GM19468 (cell line): ENCODE measurements around the gene ANTXR2.

Experiments used
- ATAC-seq: cut with Tn5 transposase; IDR thresholded peaks from one replicate; pipeline ENCODE4 v1.9.1; 2021; ENCODE audit warnings: mild to moderate bottlenecking, moderate library complexity, moderate number of reproducible peaks; ENCODE audit not compliant: unreplicated experiment; ENCODE audit errors: extremely low read depth

Gene ANTXR2

DNA sequence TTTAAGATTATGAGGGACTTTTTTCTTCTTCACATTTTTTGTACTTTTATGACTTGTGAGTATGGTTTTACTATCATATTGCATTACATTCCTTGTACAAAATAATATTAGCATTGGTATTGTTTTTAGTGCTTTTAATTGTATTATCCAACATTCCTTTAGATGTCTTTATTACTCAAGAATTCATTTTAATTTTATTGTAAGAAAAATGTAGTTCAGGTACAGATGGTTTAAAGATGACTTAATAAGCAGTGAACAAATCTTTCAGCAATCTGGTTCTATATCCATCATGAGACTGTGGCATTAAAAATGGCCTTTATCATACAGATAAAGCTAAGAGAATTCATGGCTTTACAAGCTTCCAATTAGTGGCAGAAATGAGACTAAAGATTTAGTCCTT lies 191.6 kb downstream of the ANTXR2 start:
- ATAC-seq, result no peak

DNA sequence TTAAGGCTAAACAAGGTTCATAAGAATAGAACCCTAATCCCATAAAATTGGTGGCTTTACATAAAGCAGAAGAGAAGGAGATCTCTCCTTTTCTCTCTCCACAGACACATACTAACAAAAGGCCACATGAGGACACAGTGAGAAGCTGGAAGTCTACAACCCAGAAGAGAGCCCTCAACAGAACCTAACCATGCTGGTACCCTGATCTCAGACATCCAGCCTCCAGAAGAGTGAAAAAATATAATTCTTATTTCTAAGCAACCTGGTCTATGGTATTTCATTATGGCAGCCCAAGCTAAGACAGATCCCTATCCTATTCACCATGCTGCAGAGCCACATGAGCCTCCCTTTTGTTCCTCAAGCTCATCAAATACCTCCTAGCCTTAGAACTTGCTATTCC lies 195.5 kb downstream of the ANTXR2 start:
- no peak for ATAC-seq

DNA sequence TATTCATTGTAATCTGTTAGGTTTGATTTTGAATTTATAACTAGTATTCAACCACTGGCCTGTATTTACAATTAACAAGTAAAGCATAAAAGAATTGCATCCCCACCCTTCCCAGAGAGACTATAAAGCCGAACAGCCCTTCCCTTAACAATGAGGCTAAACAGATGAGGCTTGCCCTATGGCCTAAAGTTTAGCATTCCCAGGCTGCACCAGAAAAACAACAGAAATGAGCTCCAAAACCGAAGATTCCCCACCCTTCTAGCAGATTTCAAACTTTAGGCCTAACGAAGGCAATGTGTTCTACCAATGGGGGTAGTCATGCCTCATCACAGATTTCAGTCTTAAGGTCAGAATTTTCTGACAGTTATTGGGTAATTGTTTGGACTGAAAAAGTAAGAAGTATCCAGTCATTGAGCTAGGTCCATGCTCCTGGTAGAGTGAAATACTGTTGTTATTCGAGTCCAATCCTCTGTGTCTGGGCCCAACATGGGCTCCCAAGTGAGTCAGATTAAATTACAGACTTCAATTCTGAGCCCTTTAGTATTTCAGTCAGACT lies 197.6 kb downstream of the ANTXR2 start:
- ATAC-seq, result no peak

DNA sequence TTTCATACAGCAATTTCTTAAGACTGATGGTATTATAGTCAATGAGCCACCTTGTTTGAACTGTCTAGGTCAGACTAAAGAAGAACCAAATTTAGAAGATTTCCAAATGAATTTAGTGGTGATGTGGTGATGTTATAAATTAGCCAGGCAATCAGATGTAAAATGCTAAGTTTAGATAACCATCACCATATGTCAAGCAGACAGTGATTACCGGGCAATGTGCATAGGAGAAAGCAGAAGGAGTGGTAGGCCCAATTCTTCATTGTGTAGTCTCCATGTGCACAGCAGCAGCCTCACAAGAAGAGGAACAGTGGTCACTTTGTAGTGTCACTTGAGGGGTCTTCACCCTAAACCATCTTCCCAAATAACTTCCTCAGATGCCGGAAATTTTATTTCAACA lies 198.8 kb downstream of the ANTXR2 start:
- no peak for ATAC-seq

DNA sequence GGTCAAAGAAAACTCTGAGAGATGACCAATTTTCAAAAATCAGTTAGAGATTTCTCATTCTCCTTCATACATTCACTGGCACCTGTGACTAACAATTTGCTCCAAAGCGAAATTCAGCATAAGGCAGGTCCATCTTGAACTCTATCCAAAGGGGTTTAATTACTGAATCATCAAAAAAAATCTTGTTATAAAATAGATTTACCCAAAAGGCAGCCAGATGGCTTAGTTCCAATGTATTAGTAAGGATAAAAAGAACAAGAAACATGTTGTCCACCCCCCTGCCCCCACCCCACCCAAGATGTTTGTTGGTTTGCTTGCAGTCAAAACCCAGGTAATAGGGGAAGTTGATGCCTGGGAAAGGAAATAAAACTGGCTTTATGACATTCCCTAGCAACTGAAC lies 200.3 kb downstream of the ANTXR2 start:
- no peak for ATAC-seq

DNA sequence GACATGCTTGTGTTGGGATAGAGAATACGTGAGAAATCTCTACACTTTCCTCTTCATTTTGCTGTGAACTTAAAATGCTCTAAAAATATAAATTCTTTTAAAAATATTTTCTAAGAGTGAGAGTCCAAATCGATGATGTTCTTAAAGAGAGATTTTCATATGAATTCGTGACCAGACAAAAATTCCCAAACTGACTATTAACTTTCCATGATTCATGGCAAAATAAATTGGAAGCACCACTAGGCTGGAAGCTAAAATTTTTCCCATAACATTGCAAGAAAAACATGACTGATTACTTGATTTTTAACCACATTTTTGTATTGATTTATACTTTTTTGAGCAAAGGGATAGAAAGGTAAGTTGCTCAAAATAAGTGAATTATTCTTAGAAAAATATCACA lies 201.1 kb downstream of the ANTXR2 start:
- ATAC-seq, result no peak

DNA sequence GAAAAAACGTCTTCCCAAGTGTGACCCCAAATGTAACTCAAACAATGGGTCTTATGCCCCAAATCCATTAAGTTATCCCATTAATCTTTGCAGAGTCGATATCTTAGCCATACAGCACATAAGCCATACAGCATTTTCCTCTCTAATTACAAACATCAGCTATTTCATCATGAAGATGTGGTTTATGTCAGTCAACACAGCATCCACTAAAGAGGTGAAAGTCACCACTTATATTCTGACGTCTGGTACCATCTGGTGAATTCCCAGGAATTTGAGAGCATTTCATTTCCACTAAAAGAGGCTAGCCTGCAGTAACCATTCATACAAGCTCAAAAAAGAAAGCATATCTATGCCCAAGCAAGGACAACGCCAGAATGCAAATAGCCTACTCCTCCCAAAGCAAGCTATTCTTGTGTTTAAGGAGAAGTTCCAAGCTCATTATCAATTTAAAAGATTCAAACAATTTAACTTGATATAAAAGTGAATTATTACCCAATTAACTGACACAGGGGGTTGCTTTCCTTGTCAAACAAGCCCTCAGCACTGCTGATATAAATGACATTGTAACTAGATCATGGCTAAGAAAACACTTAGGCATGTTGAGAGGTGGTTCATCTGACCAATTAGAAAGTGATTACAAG lies 203.3 kb downstream of the ANTXR2 start:
- no peak for ATAC-seq

DNA sequence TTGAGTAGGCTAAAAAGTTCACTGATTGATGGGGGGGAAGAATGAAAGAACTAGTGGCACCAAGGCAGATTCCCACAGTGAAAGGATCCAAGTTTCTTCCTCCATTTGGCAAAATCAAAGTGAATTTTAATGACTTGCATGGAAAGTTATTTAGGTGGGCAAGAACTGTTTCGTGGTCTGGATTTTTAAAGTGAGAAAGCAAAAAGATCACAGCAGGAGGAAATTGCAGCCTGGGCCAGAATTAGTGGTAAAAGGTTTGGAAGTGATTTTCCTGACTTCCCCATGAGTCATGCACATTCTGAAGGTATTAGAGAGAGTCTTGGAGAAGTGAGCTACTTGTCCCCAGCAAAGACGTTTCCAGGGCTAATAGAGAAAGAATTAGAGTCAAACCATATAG lies 207.8 kb downstream of the ANTXR2 start:
- no peak for ATAC-seq

DNA sequence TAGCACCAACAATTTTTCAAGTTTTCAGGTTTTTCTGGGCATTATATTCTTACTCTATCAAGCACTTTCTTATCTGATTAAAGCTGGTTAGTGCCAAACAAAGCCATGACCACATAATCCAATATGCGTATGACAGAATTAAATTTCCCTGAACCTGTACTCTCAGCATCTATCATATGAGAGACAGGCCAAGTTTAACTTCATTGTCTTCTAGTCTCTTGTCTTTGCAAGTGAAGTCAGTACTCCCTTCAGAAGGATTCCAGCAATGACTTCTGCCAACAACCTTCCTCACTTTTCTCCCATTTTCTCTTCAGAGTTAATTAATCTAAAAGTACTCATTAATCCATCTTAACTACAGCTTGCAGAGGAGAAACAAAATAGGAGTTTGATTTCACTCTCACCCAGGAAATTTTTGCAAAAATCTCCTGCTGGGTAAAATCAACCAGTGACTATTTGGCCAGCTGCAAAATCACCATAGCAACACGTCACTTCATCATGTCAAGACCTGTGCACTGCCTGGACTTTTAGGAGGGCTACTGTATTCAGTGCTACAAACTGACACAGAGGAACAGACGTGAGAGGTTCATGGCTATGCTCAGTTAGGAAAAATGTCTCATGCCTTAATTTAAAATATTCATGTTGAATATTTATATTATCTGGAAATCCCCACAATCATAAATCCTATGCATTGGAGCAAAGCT lies 208.4 kb downstream of the ANTXR2 start:
- no peak for ATAC-seq

DNA sequence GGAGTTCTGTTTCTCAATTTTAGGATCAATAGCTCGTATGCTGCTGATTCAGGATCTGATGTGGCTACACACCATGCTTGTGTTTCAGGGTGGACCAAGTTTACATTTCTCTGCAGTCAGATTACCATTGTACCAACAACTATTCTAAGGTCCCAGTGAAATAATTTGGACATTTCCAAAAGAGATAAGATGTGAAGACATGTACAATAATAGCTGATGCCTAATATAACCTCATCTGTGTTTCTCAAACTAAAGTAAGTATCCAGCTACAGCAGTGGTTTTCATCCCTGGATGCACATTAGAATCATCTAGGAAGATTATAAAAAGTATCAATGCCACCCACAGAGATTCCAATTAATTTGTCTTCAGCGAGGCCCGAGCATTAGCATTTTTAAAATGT lies 209.7 kb downstream of the ANTXR2 start:
- ATAC-seq, result no peak

DNA sequence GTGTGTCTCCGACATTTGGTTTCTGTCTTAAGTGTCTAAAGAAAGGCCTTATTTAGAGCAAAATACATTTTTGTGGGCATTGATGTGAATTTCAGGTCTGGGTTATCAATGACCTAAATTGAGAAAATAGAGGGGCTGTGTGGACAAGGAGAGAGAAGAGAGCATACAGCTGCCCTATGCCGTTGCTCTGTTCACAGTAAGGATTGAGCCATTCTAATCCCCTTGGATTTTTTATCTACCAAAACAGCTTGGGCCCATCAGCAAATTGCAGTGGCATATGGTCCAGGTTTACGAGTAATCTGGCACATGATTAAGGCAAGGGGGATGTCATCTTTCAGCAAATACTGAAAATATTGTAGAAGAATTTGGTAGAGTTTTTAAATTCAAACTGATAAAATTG lies 210.2 kb downstream of the ANTXR2 start:
- ATAC-seq, result no peak

DNA sequence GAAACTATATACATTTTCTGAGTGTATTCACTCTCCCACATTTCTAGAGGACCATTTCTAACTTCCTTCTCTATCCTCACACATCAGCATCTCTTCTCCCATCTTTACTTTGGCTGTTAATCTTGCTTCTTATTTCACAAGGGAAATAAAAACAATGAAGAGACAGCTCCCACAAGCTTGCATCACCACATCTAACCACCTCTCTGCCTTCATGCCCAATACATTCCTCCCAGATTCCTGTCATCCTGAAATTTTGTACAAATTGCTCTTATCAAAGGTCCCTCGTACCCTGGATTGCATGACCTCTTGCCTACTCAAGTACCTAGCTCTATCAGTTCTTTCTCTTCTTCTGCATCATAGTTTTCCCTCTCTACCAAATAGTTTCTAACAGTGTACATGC lies 215.2 kb downstream of the ANTXR2 start:
- no peak for ATAC-seq

DNA sequence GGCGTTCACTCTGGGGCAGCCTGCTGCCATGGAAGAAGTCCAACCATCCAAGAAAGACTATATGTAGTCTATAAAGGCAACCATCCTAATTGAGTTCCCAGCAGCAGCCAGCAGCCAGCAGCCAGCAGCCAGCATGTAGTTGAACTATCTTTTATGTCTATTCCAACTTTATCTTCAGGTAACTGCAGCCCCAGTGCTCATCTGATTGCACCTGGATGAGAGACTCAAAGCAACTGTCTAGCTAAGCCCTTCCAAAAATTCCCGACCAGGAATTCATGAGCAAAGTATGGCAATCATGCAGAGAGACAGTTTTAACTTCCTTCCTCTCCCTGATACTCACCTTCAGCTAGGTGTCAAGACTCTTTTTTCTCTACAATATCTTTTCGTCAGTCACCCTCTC lies 216.8 kb downstream of the ANTXR2 start:
- no peak for ATAC-seq

DNA sequence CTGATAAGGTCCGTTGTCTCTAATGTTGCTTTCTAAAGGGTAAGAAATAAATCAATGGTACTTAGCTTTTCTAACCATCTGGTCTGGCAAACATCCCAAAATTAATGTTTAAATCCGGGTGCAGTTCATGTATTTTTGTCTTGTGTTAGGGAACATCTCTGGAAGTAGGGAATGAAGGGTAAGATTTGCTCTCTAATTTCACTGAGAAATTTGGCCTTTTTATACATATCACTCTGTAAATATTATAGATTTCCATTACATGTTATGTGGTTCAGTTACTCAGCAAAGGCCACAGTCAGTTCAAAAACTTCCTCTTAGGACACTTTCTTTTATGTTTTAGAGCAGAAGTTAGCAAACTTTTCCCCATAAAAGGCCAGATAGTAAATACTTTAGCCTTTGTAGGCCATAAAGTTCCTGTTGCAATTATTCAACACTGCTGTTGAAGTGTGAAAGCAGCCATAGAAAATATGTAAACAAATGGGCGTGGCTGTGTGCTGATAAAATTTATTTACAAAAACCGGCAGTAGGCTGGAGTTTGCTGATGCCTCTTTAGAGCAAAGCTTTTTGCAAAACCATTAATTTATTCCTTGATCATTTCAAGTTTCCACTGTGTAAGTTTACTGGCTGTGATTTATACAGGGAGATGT lies 218.1 kb downstream of the ANTXR2 start:
- ATAC-seq, result no peak

DNA sequence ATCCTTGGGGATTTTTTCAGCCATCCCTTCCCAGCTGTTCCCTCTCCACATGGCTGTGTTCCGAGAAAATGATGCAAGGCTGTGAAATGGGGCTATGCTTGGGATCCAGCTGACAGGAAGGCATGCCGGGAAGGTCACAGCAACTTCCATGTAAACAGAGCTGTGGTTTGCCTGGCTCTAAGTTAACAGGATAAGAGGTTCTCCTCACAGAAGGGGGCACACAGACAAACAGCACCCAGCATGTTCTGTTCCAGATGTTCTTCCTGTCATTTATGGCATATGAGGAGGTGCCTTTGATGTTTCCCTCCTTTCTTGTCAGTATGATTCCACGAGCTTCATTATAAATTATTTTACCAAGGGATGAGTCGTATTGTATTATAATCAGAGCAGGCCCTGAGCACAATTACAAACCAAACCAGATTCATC lies 220.7 kb downstream of the ANTXR2 start:
- ATAC-seq, result no peak

DNA sequence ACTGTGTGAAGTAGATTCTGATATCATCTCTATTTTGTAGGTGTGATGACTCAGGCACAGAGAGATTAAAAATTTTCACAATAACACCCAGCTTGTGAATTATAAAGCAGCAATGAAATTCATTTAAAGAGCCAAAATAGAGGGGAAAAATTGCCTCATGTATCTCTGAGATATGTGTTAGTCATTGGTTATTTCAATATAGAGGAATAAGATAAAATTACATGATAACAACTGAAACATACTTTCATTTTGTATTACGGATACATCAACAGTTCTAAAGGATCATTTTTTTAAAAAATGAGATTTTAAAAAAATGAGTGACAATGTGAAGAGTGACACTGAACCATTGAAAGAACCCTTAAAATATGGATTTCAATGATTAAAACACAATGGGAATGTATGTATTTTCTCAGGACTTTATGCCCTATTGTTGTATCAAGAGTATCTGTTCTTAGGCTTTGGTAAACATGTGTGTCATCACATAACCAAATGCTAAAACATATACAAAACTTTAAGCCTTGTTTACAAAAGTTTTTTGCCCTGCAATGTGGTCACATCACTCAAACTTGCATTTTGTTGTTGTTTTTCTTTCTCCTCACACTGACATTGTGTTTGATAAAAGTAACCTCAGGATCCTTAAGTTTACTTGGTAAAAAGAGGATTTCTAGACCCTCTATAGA lies 221.3 kb downstream of the ANTXR2 start:
- ATAC-seq, result no peak
